GM21576 (cell line): ENCODE results near the gene FOXD2.
"Not testable (repeated sequence)": the region's sequence is repeated elsewhere in the genome, so short reads cannot be mapped to it uniquely, and the experiment has no call there.

Experiments used
- ATAC-seq: cut with Tn5 transposase; IDR thresholded peaks from one replicate; pipeline ENCODE4 v1.9.1; 2021; ENCODE audit warnings: mild to moderate bottlenecking, moderate library complexity; ENCODE audit not compliant: unreplicated experiment

Gene FOXD2

GRCh38 chr1:47439017-47439818 is 1.4 kb downstream of the FOXD2 start:
- no peak for ATAC-seq

DNA sequence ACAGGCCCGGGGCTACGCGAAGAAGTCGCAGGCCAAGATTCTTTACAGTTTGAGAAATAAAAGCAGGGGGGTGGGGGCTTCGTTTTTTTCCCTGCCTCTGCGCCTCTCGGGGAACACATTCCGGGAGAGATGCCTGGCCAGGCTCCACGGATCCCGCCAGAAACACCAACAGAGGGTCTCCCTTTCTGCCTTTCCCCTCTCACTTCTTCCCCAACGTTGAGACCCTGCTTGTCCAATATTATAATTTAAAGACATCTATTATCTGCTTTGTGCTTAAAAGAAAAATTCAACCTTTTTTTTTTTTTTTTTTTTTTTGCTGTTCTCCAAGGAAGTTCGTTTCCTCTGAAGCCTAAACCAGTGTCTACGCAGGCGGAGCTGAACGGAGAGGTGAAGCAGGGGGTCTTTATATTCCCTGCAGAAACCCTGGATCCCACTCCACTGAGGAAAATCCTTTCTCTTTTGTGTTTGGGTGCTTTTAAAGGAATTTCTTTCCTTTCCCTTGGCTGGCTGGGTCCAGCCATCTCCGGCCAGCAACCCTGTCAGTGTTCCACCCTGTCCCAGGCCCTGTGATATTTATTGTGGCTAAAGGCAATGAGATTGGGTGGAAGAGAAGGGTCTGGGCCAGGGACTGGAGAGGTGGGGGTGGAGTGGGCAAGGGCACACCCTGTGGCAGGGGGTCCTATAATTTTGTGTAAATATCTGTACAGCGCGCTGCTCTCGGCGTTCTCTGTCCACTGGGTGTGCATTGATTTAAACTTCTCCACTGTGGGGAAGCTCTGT is 2.2 kb downstream of the FOXD2 start:
- no peak for ATAC-seq

GRCh38 chr1:47440599-47441081 is 2.8 kb downstream of the FOXD2 start:
- ATAC-seq = no peak

- no peak for ATAC-seq
Observed at GRCh38 chr1:47441450-47442106, 3.7 kb downstream of the FOXD2 start.

- ATAC-seq = no peak
Observed at GRCh38 chr1:47442202-47442601, 4.4 kb downstream of the FOXD2 start.

- ATAC-seq = no peak
Observed at GRCh38 chr1:47442842-47443529, 5.1 kb downstream of the FOXD2 start.

DNA sequence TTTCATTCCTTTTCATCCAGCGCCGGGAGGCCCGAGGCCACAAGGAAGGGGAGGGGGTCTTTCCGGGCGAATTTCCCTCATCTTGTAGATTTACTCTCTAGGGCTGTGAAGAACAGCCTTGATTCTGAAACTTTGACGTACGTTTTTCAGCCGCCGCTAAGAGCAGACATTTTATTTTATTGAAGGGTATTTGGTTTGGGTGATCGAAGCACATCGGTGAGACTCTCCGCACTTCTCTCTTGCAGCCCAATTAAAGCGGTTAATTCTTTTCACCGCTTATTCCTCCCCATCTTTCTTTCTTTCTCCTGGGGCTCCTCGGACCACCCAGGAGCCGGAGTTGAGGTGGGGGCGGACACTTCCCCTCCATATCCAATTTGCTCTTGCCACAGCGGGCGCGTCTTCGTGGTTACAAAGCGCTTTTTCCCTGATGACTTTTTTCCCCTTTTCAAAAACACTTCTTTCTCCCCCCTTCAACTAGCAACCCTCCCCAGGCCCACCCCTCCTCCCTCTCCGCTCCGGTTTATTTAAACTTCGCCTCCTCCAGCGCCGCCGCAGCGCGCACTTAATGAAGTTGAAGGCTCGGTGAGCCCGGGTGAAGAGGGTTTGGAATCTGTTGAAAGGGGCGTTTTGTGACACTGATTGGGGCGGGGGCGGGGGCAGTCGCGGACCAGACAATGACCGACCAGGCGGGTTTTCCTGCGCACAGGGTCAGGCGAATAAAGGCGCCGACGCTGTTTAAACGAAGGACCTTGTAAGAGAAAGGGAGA is 5.9 kb downstream of the FOXD2 start:
- ATAC-seq = no peak

DNA sequence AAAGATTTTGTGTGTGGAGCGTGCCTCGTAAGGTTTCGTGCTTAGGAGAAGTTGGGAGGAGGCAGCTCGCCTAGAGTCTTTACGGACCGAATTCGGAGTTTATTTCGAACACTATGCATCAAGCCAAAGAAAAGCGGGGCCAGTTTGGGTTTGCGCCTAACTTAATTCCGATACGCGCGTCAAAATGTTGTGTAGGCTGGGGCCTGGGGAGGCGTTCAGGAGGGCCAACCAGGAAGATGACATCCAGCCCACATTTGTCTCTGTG is 6.4 kb downstream of the FOXD2 start:
- no peak for ATAC-seq

DNA sequence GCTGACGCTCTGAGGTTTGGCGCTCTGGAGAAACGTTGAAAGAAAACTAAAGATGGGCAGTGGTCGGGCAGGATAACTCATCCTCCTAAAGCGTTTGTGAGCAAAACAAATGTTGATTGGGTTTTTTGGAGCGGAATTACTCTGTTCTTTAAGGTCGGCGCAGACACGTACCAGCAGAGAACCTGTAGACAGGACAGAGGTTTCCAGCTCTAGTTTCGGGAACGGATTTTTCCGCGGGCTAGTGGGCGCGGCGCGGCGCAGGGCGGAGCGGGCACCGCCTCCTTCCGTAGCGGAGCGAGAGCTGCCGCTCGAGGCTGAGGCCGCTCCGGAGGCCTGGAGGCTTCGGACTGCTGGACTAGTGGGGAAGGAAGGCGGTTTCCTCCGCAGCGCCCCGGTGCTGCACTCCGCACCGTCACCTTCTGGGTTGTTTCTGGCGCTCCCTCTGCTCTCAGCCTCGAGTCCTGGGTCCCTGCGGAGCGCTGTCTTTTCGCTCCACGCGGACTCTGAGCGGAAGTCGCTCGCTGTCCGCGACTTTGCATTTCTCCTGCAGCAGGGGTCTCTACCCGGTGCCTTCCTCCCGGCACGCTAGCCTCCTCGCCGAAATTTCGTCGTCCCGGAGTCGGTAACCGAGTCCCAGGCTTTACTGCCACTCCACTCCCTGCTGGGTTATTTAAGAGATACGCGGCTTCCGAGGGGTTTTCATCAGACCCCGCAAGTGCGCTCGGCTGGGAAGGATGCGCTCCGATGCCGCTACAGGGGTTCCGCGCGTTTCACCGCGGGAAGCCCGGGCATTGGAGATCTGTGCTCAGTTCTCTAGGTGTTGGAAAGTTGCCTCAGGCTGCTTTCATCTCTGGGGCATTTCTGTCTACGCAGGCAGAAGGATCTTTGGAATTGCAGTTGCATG is 7.0 kb downstream of the FOXD2 start:
- ATAC-seq = no peak

- ATAC-seq = no peak
Observed at GRCh38 chr1:47445823-47446550, 8.1 kb downstream of the FOXD2 start.

DNA sequence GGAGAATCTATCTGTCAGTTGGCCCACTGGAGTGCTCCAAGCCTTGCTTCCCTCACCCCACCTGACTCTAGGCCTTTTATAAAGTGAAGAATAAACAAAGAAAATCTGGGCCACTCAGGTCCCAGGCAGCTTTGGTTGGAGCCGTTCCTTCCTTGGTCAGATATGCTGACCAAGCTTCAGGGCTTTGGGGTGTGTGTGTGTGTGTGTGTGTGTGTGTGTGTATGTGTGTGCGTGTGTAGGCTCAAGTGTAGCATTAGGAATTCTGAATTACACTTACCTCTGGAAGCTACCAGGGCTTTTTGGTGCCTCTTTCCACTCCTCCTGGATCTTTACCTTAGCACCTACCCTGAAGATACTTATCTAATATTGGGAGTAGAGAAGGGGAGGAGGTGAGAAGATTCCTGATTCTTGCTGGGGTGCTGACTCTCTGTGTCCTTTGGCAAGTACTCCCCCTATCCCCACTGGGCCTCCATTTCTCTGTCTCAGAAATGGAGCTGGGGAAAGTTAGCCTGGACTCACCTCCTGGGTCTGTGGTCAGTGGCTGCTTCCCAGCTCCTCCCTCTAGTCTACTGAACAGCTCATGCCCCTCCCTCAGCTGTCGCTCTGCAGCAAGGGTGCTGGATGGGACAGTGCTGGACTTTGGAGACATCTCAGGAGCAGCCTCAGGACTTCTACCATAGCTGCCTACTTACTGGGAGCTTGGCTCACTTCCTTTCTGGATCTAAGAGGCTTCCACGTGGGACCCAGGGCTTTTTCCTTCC is 10.8 kb downstream of the FOXD2 start:
- ATAC-seq = no peak

DNA sequence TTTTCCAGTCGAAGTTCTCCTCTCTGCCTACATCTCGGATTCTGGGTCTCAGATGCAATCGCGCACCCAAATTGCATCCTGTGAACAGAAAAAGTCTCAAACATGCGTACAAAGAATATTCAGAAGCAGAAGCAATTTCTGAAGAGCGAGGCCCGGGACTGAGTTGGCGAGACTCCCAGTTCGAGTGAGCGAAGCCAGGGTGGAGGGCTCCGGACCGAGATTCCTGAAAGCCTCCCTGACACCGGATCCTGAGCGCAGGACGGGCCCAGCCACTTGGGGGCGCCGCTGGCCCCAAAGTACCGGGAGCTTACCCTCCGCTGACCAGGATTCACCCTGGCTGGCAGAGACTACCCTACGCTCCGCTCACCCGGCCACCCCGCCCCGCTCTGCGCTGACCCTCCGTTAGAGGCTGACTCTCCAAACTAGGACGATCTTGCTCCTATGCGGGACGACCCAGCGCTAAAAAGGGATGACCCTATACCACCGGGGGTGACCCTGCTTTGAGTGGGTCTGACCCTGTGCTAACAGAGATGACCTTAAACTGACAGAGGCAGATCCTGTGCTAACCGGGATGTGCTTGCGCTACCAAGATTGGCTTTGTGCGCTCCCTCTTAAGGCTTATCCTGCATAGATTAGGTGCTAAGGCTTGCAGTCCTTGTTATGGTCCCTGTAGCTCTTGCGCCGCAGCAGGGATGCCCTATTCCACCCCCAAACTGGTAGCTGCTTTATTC is 12.1 kb downstream of the FOXD2 start:
- ATAC-seq = no peak

GRCh38 chr1:47450606-47451005 is 12.8 kb downstream of the FOXD2 start:
- no peak for ATAC-seq

DNA sequence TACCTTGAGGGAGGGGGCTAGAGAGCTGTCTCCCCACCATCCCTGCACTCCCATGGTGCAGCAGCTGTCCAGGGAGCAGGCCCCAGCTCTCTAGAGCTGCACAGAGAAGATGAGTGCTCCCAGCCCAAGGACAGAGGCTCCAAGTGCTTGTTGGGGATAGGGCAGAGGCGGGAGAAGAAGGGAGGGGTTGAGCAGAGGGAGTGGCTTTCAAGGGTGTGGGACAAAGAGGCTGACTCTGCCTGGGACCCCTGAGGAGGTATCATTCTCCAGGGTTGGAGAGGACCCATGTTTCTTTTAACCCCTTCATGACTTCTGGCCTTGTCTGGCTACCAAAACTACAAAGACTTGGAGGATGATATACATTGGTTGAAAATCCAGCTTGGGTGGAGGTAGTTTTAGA is 14.6 kb downstream of the FOXD2 start:
- ATAC-seq = no peak

DNA sequence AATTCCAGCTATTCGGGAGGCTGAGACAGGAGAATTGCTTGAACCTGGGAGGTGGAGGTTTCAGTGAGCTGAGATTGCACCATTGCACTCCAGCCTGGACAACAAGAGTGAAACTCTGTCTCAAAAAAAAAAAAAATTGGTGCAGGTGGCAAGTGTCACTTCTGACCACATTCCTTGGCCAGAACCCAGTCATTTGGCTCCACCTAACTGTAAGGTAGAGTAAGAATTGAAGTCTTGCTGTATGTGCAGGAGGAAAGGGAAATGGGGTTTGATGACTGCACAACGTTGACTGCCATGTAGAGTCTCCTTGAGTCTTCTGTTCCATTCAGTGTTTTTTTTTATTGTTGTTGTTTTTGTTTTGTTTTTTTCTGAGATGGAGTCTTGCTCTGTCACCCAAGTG is 16.1 kb downstream of the FOXD2 start:
- ATAC-seq = not testable (repeated sequence)

DNA sequence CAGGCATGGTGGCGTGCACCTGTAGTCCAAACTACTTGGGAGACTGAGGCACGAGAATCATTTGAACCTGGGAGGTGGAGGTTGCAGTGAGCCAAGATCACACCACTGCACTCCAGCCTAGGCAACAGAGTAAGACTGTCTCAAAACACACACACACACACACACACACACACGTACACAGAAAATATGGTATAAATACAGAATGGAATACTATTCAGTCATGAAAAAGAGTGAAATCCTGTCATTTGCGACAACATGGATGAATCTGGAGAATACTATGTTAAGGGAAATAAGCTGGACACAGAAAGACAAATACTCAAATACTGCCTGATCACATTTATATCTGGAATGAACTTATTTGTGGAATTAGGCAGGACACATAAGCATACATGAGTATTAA is 18.4 kb downstream of the FOXD2 start:
- ATAC-seq = no peak

DNA sequence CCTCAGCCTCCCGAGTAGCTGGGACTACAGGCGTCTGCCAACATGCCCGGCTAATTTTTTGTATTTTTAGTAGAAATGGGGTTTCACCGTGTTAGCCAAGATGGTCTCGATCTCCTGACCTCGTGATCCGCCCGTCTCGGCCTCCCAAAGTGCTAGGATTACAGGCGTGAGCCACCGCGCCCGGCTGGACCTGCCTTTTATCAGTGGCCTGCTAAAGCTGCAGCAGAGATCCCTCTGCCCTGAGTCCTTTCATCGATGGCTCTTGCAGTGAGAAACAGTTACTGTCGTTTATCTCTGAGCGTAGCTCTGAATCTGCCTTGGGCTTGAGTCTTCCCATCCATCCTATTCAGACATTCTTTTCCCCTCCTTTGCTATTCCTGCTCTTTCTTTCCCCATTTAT is 19.7 kb downstream of the FOXD2 start:
- not testable (repeated sequence) for ATAC-seq
